Ovary (tissue), 9 donors: ENCODE results near the gene P2RY11. TPM values are rescaled to one million over a fixed set of nuclear protein-coding genes. Genes with fewer than 3 reads are reported as not detected.

ENCODE experiments used
- DNase-seq, 5 donors: peaks; one replicate each; pipeline ENCODE4 v3.0.0-alpha.2; 2019 to 2020
- H3K27ac ChIP-seq, 2 donors: fragments of 200-600 bp; one replicate each; pipeline versions ENCODE4 v1.5.1 to v1.8.0; 2019 to 2022
- H3K27me3 ChIP-seq: fragments of 200-600 bp; one replicate; pipeline ENCODE4 v1.8.0; 2022
- H3K36me3 ChIP-seq: fragments of 200-600 bp; sonication (generic); one replicate; pipeline ENCODE4 v1.5.1; 2019
- H3K4me1 ChIP-seq: one replicate; pipeline ENCODE4 v1.8.1; 2013; ENCODE audit warnings: mild to moderate bottlenecking, moderate library complexity; ENCODE audit not compliant: insufficient read depth
- H3K4me3 ChIP-seq: fragments of 200-600 bp; sonication (generic); one replicate; pipeline ENCODE4 v1.5.1; 2017
- H3K9me3 ChIP-seq, 2 donors: fragments of 200-600 bp in 1 of 2; sonication (generic) in 1 of 2; one replicate each; pipeline versions ENCODE4 v1.5.1 to v1.8.1; 2013 to 2019; ENCODE audit warnings: mild to moderate bottlenecking in 1 of 2, moderate library complexity in 1 of 2
- EP300 ChIP-seq: sonication (generic); formaldehyde crosslinking; IDR thresholded peaks from one replicate; pipeline ENCODE4 v1.6.1; 2017; ENCODE audit warnings: antibody characterized with exemption
- POLR2A ChIP-seq: fragments of 450-650 bp; IDR thresholded peaks from one replicate; pipeline ENCODE4 v1.6.1; 2017; ENCODE audit warnings: antibody characterized with exemption, mild to moderate bottlenecking, moderate library complexity
- WGBS, 3 donors: extraction: QIAGEN DNeasy Blood & Tissue Kit in 1 of 3; methylation state at CpG; one replicate each; pipeline versions ENCODE4 v1.1.5 to v1.1.7; 2013 to 2017; 5-methylcytosine and 5-hydroxymethylcytosine counted together
- intact Hi-C, 4 donors: fragments of 100-400 bp; cut with DNase I; formaldehyde crosslinking; loops; one replicate each; pipeline versions ENCODE4 v1.11.0 to v1.15.1; 2022 to 2023
- polyA plus RNA-seq, 2 donors: library from polyadenylated mRNA; stranded (reverse); fragments of 200-250 nt in 1 of 2; fragments of 350-450 nt in 1 of 2; fragmentation: Illumina TruSeq in 1 of 2; extraction: RNeasy Lipid Tissue Mini Kit (QIAGEN cat#74804) in 1 of 2; gene quantifications; one replicate each; pipeline ENCODE4 v1.2.3, GENCODE V29; 2013 to 2014
- total RNA-seq, 7 donors: library from RNA; depleted of rRNA in 2 of 7; stranded (reverse); fragments of >200 nt in 2 of 7; fragmentation: NEBNext Ultra II Directional in 3 of 7; extraction: Animal tissue kit (Norgen Biotek cat#: 25700) in 3 of 7; gene quantifications; one replicate each; pipeline versions ENCODE4 v1.1.0 to v1.2.4, GENCODE V29; 2016 to 2023
- TF ChIP-seq, protein P1 (sequence below), 3 donors: fragments of 450-650 bp in 2 of 3; fragments of 200-600 bp in 1 of 3; IDR thresholded peaks; one replicate each; pipeline versions ENCODE4 v1.5.1 to v1.8.0; 2016 to 2022; ENCODE audit warnings: antibody characterized with exemption in 3 of 3, mild to moderate bottlenecking in 1 of 3
- donor health status: DM: no; HTN: no; CAD: no; lungs with moderate emphysema.
- donor health status: DM: no; HTN: no; CAD: no.
- donor health status: Bipolar disorder and iron deficiency.
- donor health status: DM: yes; HTN: yes; CAD: no.
- donor health status: DM: no; HTN: no; CAD: no.
- donor health status: DM: yes; HTN: yes; CAD: no.

The P2RY11 gene
- total and polyA plus RNA-seq, 9 donors: 2.1 to 18.5 (median 12.8) TPM

DNA sequence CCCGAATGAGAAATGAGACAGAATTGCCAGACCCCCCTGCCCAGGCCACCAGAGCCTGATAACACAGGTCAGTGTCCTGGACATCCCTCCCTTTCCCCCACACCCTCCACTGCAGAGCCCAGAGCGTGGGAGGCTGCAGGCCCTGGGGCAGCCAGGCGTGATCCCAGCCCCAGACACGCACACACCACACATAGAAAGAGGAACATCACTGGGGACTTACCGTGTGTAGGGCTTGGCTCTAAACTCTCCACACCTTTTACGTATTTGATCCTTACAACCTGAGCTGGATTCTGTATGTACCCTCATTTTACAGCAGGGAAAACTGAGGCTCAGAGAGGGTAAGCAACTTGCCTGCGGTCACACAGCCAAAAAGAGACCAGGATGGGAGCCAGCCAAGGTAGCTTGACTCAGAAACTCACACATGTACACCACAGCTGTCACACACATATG is 8.7 kb upstream of the P2RY11 start:
- Histone ChIP-seq H3K27ac (no peak overlapping the region), H3K27me3 (no peaks in the 10 kb centered on the region), H3K4me3 (no peak overlapping the region), H3K36me3 (no peaks in the 10 kb centered on the region), H3K9me3 (no peaks in the 10 kb centered on the region), H3K4me1 (peaks cover 2% of the 10 kb centered on the region)
- intact Hi-C loops: loop anchor here in 1 of 4 donors (10.0 kb wide), 1 partner anchor 142 kb away; no protein-coding TSS in a partner anchor
- DNase-seq: no peak
- TF ChIP-seq, protein P1, sequence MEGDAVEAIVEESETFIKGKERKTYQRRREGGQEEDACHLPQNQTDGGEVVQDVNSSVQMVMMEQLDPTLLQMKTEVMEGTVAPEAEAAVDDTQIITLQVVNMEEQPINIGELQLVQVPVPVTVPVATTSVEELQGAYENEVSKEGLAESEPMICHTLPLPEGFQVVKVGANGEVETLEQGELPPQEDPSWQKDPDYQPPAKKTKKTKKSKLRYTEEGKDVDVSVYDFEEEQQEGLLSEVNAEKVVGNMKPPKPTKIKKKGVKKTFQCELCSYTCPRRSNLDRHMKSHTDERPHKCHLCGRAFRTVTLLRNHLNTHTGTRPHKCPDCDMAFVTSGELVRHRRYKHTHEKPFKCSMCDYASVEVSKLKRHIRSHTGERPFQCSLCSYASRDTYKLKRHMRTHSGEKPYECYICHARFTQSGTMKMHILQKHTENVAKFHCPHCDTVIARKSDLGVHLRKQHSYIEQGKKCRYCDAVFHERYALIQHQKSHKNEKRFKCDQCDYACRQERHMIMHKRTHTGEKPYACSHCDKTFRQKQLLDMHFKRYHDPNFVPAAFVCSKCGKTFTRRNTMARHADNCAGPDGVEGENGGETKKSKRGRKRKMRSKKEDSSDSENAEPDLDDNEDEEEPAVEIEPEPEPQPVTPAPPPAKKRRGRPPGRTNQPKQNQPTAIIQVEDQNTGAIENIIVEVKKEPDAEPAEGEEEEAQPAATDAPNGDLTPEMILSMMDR (IDR thresholded peaks at IDR 0.05): no peak
- TF ChIP-seq POLR2A: no peak
- no peak for TF ChIP-seq EP300
- WGBS, 3 donors: 27 to 44% (median 36%) methylated on average over 7 of the region's 7 CpGs

GRCh38 chr19:10104130-10104513 is 7.4 kb upstream of the P2RY11 start:
- no peak overlapping the region for H3K27ac ChIP-seq
- no peaks in the 10 kb centered on the region for H3K36me3 ChIP-seq
- H3K4me1 ChIP-seq: peaks cover 2% of the 10 kb centered on the region
- H3K27me3 ChIP-seq: no peaks in the 10 kb centered on the region
- no peak overlapping the region for H3K4me3 ChIP-seq
- no peak for DNase-seq
- TF ChIP-seq POLR2A (no peak), EP300 (no peak)
- TF ChIP-seq, protein P1 (IDR thresholded peaks at IDR 0.05): no peak
- H3K9me3 ChIP-seq: no peaks in the 10 kb centered on the region
- intact Hi-C loops: loop anchor here in 1 of 4 donors (10.0 kb wide), 1 partner anchor 141 kb away; no protein-coding TSS in a partner anchor

- H3K4me1 ChIP-seq: peaks cover 2% of the 10 kb centered on the region
- intact Hi-C loops: loop anchor here in 1 of 4 donors (10.0 kb wide), 1 partner anchor 140 kb away; no protein-coding TSS in a partner anchor
- H3K27ac ChIP-seq: no peak overlapping the region
- H3K27me3 ChIP-seq: no peaks in the 10 kb centered on the region
- DNase-seq: no peak
- TF ChIP-seq POLR2A: no peak
- TF ChIP-seq, protein P1 (IDR thresholded peaks at IDR 0.05): no peak
- TF ChIP-seq EP300: no peak
- no peaks in the 10 kb centered on the region for H3K36me3 ChIP-seq
- H3K4me3 ChIP-seq: no peak overlapping the region
- H3K9me3 ChIP-seq: no peaks in the 10 kb centered on the region
- 61 to 66% (median 63%) methylated on average over 15 of the region's 15 CpGs for whole genome bisulfite sequencing, 3 donors
These were observed 6.6 kb upstream of the P2RY11 start for GRCh38 chr19:10104665-10105508.

DNA sequence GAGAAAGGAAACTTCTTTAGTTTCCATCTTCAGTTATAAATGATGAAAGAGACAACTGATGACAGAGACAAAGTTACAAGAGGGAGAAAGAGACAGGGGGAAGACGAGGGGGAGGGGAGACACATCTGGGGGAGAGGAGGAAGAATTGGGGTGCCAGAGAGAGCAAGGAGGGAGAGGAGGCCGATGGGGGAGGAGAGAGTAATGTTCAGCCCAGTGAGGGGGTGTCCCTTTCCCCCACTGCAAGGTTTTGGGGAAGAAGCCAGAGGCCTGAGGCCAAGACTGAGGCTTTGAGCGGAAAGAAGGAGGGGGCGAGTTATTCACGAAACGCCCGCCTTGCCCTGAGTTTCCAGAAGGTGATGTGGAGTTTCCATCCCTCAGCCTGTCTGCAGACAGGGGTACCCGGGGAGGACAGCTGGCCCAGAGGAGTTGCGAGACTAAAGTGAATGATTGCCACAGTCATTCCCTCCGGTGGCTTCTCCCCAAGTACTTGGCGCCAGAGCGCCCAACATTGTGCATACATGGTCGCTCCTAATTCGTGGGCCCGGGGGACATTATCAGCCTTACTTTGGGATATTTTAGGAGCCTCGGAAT is 5.9 kb upstream of the P2RY11 start:
- H3K4me3 ChIP-seq: no peak overlapping the region
- DNase-seq: peak in 1 of 5 donors; percentile 36
- TF ChIP-seq POLR2A: no peak
- TF ChIP-seq, protein P1 (IDR thresholded peaks at IDR 0.05): no peak
- TF ChIP-seq EP300: no peak
- WGBS, 3 donors: 33 to 41% (median 40%) methylated on average over 15 to 16 of the region's 16 CpGs
- no peak overlapping the region for H3K27ac ChIP-seq
- no peaks in the 10 kb centered on the region for H3K36me3 ChIP-seq
- peaks cover 2% of the 10 kb centered on the region for H3K4me1 ChIP-seq
- H3K27me3 ChIP-seq: no peaks in the 10 kb centered on the region
- no peaks in the 10 kb centered on the region for H3K9me3 ChIP-seq
- intact Hi-C loops: loop anchor here in 1 of 4 donors (10.0 kb wide), 1 partner anchor 139 kb away; no protein-coding TSS in a partner anchor
